H1 (cell line): ENCODE data around the gene GNAS. TPM values are rescaled to one million over a fixed set of nuclear protein-coding genes. Genes with fewer than 3 reads are reported as not detected.
A peak's percentile ranks its signal among the peaks of the same experiment; 100 is the strongest.

Experiments
- CTCF ChIA-PET: fragments of 300-600 bp; sonication (Branson Sonifier 250); formaldehyde crosslinking; loops from one replicate; lab custom pipeline; 2021; ENCODE audit not compliant: partially characterized antibody; lab: Charles Lee
- POLR2A ChIA-PET: fragments of 300-600 bp; sonication (Branson Sonifier 250); formaldehyde crosslinking; loops from one replicate; lab custom pipeline; 2021; ENCODE audit warnings: inconsistent platforms; ENCODE audit not compliant: partially characterized antibody; lab: Charles Lee
- DNase-seq, 2 experiments: peaks; one replicate each; pipeline versions ENCODE4 v3.0.0 to v3.0.0-alpha.2; 2010 to 2022; ENCODE audit warnings: low spot score in 2 of 2, low read depth in 1 of 2, mixed read lengths in 1 of 2
- FAIRE-seq: peaks from 2 replicates; lab custom pipeline; 2011; peaks lifted over from hg19 to GRCh38; lab: Jason Lieb, UNC
- H2AFZ ChIP-seq: 2 replicates; pipeline ENCODE4 v1.8.1; 2012; ENCODE audit warnings: low read length, inconsistent platforms
- H2AK5ac ChIP-seq: 2 replicates; pipeline ENCODE4 v1.6.1; 2013; ENCODE audit warnings: low read depth, low read length
- H2BK120ac ChIP-seq: replicated peaks from 2 replicates; pipeline ENCODE3; 2013; ENCODE audit warnings: low read depth, low read length, inconsistent platforms
- H2BK12ac ChIP-seq: 2 replicates; pipeline ENCODE4 v1.6.1; 2013; ENCODE audit warnings: low read depth, low read length
- H2BK15ac ChIP-seq: 2 replicates; pipeline ENCODE4 v1.6.1; 2013; ENCODE audit warnings: low read length
- H2BK20ac ChIP-seq: 2 replicates; pipeline ENCODE4 v1.6.1; 2013; ENCODE audit warnings: low read length
- H2BK5ac ChIP-seq: 2 replicates; pipeline ENCODE4 v1.6.1; 2013; ENCODE audit warnings: low read depth, low read length
- H3K14ac ChIP-seq: 2 replicates; pipeline ENCODE4 v1.6.1; 2013; ENCODE audit warnings: inconsistent platforms; ENCODE audit not compliant: insufficient read length
- H3K18ac ChIP-seq: 2 replicates; pipeline ENCODE4 v1.6.1; 2013; ENCODE audit warnings: low read length; ENCODE audit errors: extremely low read depth
- H3K23ac ChIP-seq: 2 replicates; pipeline ENCODE4 v1.6.1; 2013; ENCODE audit warnings: inconsistent platforms; ENCODE audit not compliant: insufficient read length
- H3K23me2 ChIP-seq: 2 replicates; pipeline ENCODE4 v1.6.1; 2013; ENCODE audit warnings: low read depth, low read length
- H3K27ac ChIP-seq: 2 replicates; pipeline ENCODE4 v1.6.1; 2011; ENCODE audit warnings: low read depth, low read length, inconsistent platforms
- H3K27me3 ChIP-seq, 4 experiments: replicated peaks in 1 of 4; 1 replicate in 1 of 4; 2 replicates in 3 of 4; pipeline versions ENCODE4 v1.6.1 to v1.8.1; 2011 to 2013; ENCODE audit warnings: low read length in 3 of 4, mild to moderate bottlenecking in 3 of 4, inconsistent platforms in 2 of 4, mixed read lengths in 2 of 4, moderate library complexity in 1 of 4; ENCODE audit not compliant: control insufficient read depth in 3 of 4, insufficient read depth in 3 of 4; ENCODE audit errors: extremely low read depth in 1 of 4
- H3K36me3 ChIP-seq, 4 experiments: 2 replicates each; pipeline versions ENCODE4 v1.6.1 to v1.8.1; 2011 to 2013; ENCODE audit warnings: mild to moderate bottlenecking in 4 of 4, low read length in 3 of 4, moderate library complexity in 2 of 4, control low read depth in 1 of 4, inconsistent platforms in 1 of 4; ENCODE audit not compliant: insufficient read depth in 4 of 4, control insufficient read depth in 2 of 4
- H3K4ac ChIP-seq: replicated peaks from 2 replicates; pipeline ENCODE3; 2013; ENCODE audit warnings: low read length, low read depth, mixed read lengths, inconsistent platforms; ENCODE audit not compliant: insufficient read length
- H3K4me1 ChIP-seq, 4 experiments: replicated peaks in 1 of 4; 1 replicate in 1 of 4; 2 replicates in 3 of 4; pipeline versions ENCODE4 v1.6.1 to v1.8.1; 2011 to 2013; ENCODE audit warnings: low read length in 3 of 4, inconsistent platforms in 2 of 4, mixed read lengths in 1 of 4; ENCODE audit not compliant: insufficient read depth in 4 of 4, control insufficient read depth in 3 of 4
- H3K4me2 ChIP-seq, 2 experiments: 2 replicates each; pipeline versions ENCODE4 v1.6.1 to v1.8.1; 2011 to 2013; ENCODE audit warnings: low read depth in 2 of 2, low read length in 2 of 2, control low read depth in 1 of 2, inconsistent platforms in 1 of 2, mild to moderate bottlenecking in 1 of 2; ENCODE audit not compliant: insufficient read depth in 1 of 2
- H3K4me3 ChIP-seq, 4 experiments: fragments of 200-600, 300-600 bp in 1 of 4; sonication (generic), shearing (Covaris generic), sonication (Bioruptor Twin) in 1 of 4; 2 replicates each; pipeline versions ENCODE4 v1.5.1 to v1.8.1; 2011 to 2016; ENCODE audit warnings: low read length in 4 of 4, low read depth in 3 of 4, control low read depth in 2 of 4, inconsistent platforms in 2 of 4, mild to moderate bottlenecking in 2 of 4, mixed read lengths in 1 of 4, moderate library complexity in 1 of 4; ENCODE audit not compliant: insufficient read depth in 2 of 4; ENCODE audit errors: extremely low read depth in 1 of 4
- H3K56ac ChIP-seq: replicated peaks from 2 replicates; pipeline ENCODE3; 2013; ENCODE audit warnings: low read depth, mild to moderate bottlenecking, mixed read lengths, low read length, inconsistent platforms; ENCODE audit not compliant: insufficient read length
- H3K79me1 ChIP-seq: 2 replicates; pipeline ENCODE4 v1.6.1; 2013; ENCODE audit warnings: low read depth, low read length, control low read depth
- H3K79me2 ChIP-seq, 2 experiments: 2 replicates each; pipeline versions ENCODE4 v1.6.1 to v1.8.1; 2012 to 2013; ENCODE audit warnings: low read length in 2 of 2, mild to moderate bottlenecking in 2 of 2, inconsistent platforms in 1 of 2; ENCODE audit not compliant: insufficient read depth in 2 of 2, control insufficient read depth in 1 of 2
- H3K9ac ChIP-seq, 4 experiments: replicated peaks in 1 of 4; 1 replicate in 1 of 4; 2 replicates in 3 of 4; pipeline versions ENCODE4 v1.6.1 to v1.8.1; 2011 to 2013; ENCODE audit warnings: low read depth in 3 of 4, low read length in 3 of 4, control low read depth in 2 of 4, mild to moderate bottlenecking in 2 of 4, moderate library complexity in 2 of 4, inconsistent platforms in 1 of 4; ENCODE audit errors: extremely low read depth in 1 of 4
- H3K9me3 ChIP-seq, 2 experiments: 2 replicates each; pipeline versions ENCODE4 v1.6.1 to v1.8.1; 2012 to 2013; ENCODE audit warnings: mild to moderate bottlenecking in 2 of 2, moderate library complexity in 2 of 2, control low read depth in 1 of 2, inconsistent platforms in 1 of 2, low read depth in 1 of 2, low read length in 1 of 2, mixed read lengths in 1 of 2; ENCODE audit not compliant: insufficient read depth in 2 of 2
- H4K20me1 ChIP-seq, 2 experiments: replicated peaks in 1 of 2; 2 replicates each; pipeline versions ENCODE3 to v1.8.1; 2011 to 2013; ENCODE audit warnings: inconsistent platforms in 2 of 2, low read length in 2 of 2, mild to moderate bottlenecking in 1 of 2; ENCODE audit not compliant: insufficient read depth in 2 of 2, control insufficient read depth in 1 of 2
- H4K5ac ChIP-seq: 2 replicates; pipeline ENCODE4 v1.6.1; 2013; ENCODE audit warnings: low read length, low read depth, mixed read lengths, inconsistent platforms; ENCODE audit not compliant: insufficient read length
- H4K8ac ChIP-seq: 2 replicates; pipeline ENCODE4 v1.8.0; 2013; ENCODE audit warnings: mild to moderate bottlenecking, moderate library complexity, low read length, inconsistent platforms; ENCODE audit not compliant: insufficient read depth; ENCODE audit errors: extremely low read depth
- H4K91ac ChIP-seq: replicated peaks from 2 replicates; pipeline ENCODE3; 2013; ENCODE audit warnings: low read length, mixed read lengths, inconsistent platforms; ENCODE audit not compliant: insufficient read length
- BACH1 ChIP-seq: IDR thresholded peaks from 2 replicates; pipeline ENCODE4 v1.6.1; 2012; ENCODE audit warnings: low read length, improper control_type of control experiment
- GABPA ChIP-seq: IDR thresholded peaks from 2 replicates; pipeline ENCODE4 v1.6.1; 2011; ENCODE audit warnings: mild to moderate bottlenecking, low read length, moderate library complexity, borderline replicate concordance; ENCODE audit not compliant: insufficient read depth
- PHF8 ChIP-seq: fragments of 200-600 bp; sonication (generic); conservative IDR thresholded peaks from 2 replicates; pipeline ENCODE4 v1.7.1; 2012; ENCODE audit warnings: low read depth, mild to moderate bottlenecking, inconsistent platforms, low read length, moderate library complexity
- POLR2AphosphoS5 ChIP-seq: IDR thresholded peaks from 2 replicates; pipeline ENCODE4 v1.6.1; 2011; ENCODE audit warnings: low read depth, low read length
- SIRT6 ChIP-seq: IDR thresholded peaks from one replicate; pipeline ENCODE4 v1.7.1; 2012; ENCODE audit warnings: low read length, inconsistent platforms
- SP1 ChIP-seq: IDR thresholded peaks from 2 replicates; pipeline ENCODE4 v1.6.1; 2011; ENCODE audit warnings: low read depth, low read length
- SP2 ChIP-seq: IDR thresholded peaks from 2 replicates; pipeline ENCODE4 v1.6.1; 2012; ENCODE audit warnings: mild to moderate bottlenecking, low read length, inconsistent platforms
- TBP ChIP-seq: IDR thresholded peaks from 2 replicates; pipeline ENCODE4 v1.6.1; 2011; ENCODE audit warnings: low read depth, low read length, improper control_type of control experiment
- WGBS, 2 experiments: shearing (Covaris generic) in 1 of 2; methylation state at CpG; one replicate each; pipeline versions ENCODE4 v1.1.6 to v1.1.7; 2013 to 2015; ENCODE audit warnings: low lambda C conversion rate in 2 of 2, mixed read lengths in 2 of 2, inconsistent platforms in 1 of 2, low coverage in 1 of 2, missing lambda C conversion rate in 1 of 2; ENCODE audit not compliant: insufficient replicate concordance in 2 of 2, insufficient coverage in 1 of 2, insufficient read length in 1 of 2; ENCODE audit errors: extremely low coverage in 1 of 2, missing lambda C conversion rate in 1 of 2; 5-methylcytosine and 5-hydroxymethylcytosine counted together
- polyA plus RNA-seq, 7 experiments: library from polyadenylated mRNA; depleted of rRNA in 3 of 7; stranded (reverse) in 5 of 7; unstranded in 2 of 7; fragments of >200 nt in 5 of 7; fragments of 200-250 nt in 2 of 7; gene quantifications; 1 replicate in 5 of 7; 2 replicates in 1 of 7; 4 replicates in 1 of 7; pipeline versions ENCODE4 v1.2.1 to v1.2.3, GENCODE V29; 2011 to 2013; ENCODE audit warnings: missing spikeins in 2 of 7, mixed read lengths in 2 of 7
- total RNA-seq: library from RNA; stranded (reverse); fragmentation: NEBNext Ultra II Directional; extraction: Animal tissue kit (Norgen Biotek cat#: 25700); gene quantifications from 2 replicates; pipeline ENCODE4 v1.2.1, GENCODE V29; 2021
- TF ChIP-seq, protein P1 (sequence below), 3 experiments: IDR thresholded peaks; 1 replicate in 2 of 3; 2 replicates in 1 of 3; pipeline versions ENCODE4 v1.5.1 to v1.6.1; 2011; ENCODE audit warnings: low read length in 3 of 3, mild to moderate bottlenecking in 3 of 3, inconsistent platforms in 2 of 3, low read depth in 1 of 3, moderate library complexity in 1 of 3; ENCODE audit not compliant: insufficient read depth in 1 of 3; ENCODE audit errors: control extremely low read depth in 1 of 3
- TF ChIP-seq, protein P2 (sequence below): IDR thresholded peaks from 2 replicates; pipeline ENCODE4 v1.6.1; 2012; ENCODE audit warnings: inconsistent platforms

The GNAS gene
- total and polyA plus RNA-seq, 2 of the 8 experiments (the other 6 are each of a cell fraction or from before 2014, with no cell fraction given): 989 to 1,613 TPM

DNA sequence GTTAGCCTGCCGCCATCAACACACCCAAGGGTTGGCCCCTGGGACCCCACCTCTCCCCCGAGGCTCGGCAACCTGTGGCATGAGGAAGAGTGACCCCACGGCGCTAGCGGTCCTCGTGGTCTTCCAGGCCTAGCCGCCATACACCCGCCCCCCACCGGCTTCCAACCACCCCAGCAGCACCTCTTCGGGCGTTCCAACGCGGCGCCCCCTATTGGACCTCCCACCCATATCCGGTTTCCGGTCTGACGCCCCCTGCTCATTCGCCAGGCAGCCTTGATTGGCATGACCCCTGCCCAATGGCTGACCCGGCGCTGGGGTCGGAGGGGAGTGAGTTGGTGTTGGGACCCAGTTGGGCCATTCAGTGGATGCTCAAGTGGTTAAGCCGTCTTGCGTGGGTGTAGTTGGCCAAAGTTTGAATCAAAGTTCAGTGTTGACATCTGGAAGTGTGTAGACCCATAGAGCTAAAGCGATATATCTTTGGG, 1.8 kb upstream of the GNAS start, which contains the start of gene GNAS-AS1:
Gene GNAS-AS1 (minus strand): TSS at position 210 of the 482 bp plus-strand sequence.
- DNase-seq (peak; percentile 76 to 96), FAIRE-seq (no peak)
- peak within 1 kb of the TSS; percentile 98 for H3K4me2 ChIP-seq
- H2AK5ac ChIP-seq: peak within 1 kb of the TSS; percentile 83
- H3K4me3 ChIP-seq: peak within 1 kb of the TSS; percentile 68 to 88 (median 78)
- 0 out of 2 replicates have a peak within 1 kb of the TSS, but pooled peaks have one; percentile 18 for H2BK20ac ChIP-seq
- no peaks in the 10 kb centered on the region; a peak in 1 of 4 replicates for H3K9me3 ChIP-seq
- 53% methylated on average over 15 of the region's 25 CpGs; no CpG with 5 or more reads in 1 of the 2 experiments for WGBS, 2 experiments
- peak within 1 kb of the TSS; percentile 81 to 86 (median 82) for H3K9ac ChIP-seq
- peak within 1 kb of the TSS; percentile 92 for H4K8ac ChIP-seq
- peak within 1 kb of the TSS; percentile 52 for H3K56ac ChIP-seq
- peaks cover 21% of the 10 kb centered on the region for H3K23me2 ChIP-seq
- peaks cover 0 to 22% (median 10%) of the 10 kb centered on the region in 4 experiments; a peak in 5 of 8 replicates for H3K36me3 ChIP-seq
- H3K27me3 ChIP-seq: peaks cover 16 to 47% (median 41%) of the 10 kb centered on the region in 4 experiments
- H2BK15ac ChIP-seq: peak within 1 kb of the TSS; percentile 72; the same call in 1 of the 2 replicates
- peak within 1 kb of the TSS; percentile 24 for H4K5ac ChIP-seq
- H2AFZ ChIP-seq: no peak within 1 kb of the TSS
- CTCF ChIA-PET: interaction anchor here (0.5 to 5.0 kb wide), 9 partner anchors 13 to 1231 kb away, joined by 3 to 57 read pairs (median 4); no protein-coding TSS in a partner anchor
- peaks cover 0 to 32% (median 15%) of the 10 kb centered on the region in 4 experiments; a peak in 6 of 7 replicates for H3K4me1 ChIP-seq
- POLR2A ChIA-PET: interaction anchor here (1.2 to 13.4 kb wide), 8 partner anchors 11 to 199 kb away, joined by 3 to 163 read pairs (median 8); partner anchors contain the start of gene STX16
- H2BK120ac ChIP-seq: peak within 1 kb of the TSS; percentile 48
- H4K20me1 ChIP-seq: peaks cover 4 to 17% of the 10 kb centered on the region in 2 experiments
- H3K4ac ChIP-seq: peak within 1 kb of the TSS; percentile 74
- peaks cover 4% of the 10 kb centered on the region; the same call in 1 of the 2 replicates for H3K79me1 ChIP-seq
- H2BK12ac ChIP-seq: peak within 1 kb of the TSS; percentile 93
- H3K14ac ChIP-seq: no peak within 1 kb of the TSS
- H2BK5ac ChIP-seq: peak within 1 kb of the TSS; percentile 83
- no peak within 1 kb of the TSS for H3K23ac ChIP-seq
- H4K91ac ChIP-seq: peak within 1 kb of the TSS; percentile 60
- peak within 1 kb of the TSS; percentile 82 for H3K18ac ChIP-seq
- peaks cover 40 to 62% of the 10 kb centered on the region in 2 experiments for H3K79me2 ChIP-seq
- peak within 1 kb of the TSS; percentile 87 for H3K27ac ChIP-seq
- TF ChIP-seq TBP: 0 out of 2 replicates have a peak, but pooled peaks have one; percentile 5
- peak; percentile 57; the same call in 1 of the 2 replicates for TF ChIP-seq POLR2AphosphoS5
- no peak for TF ChIP-seq BACH1
- TF ChIP-seq SP1: peak; percentile 90
- peak; percentile 66 for TF ChIP-seq PHF8
- TF ChIP-seq SIRT6: no peak
- peak; percentile 55 for TF ChIP-seq SP2
- TF ChIP-seq GABPA: peak; percentile 94
- TF ChIP-seq, protein P1, sequence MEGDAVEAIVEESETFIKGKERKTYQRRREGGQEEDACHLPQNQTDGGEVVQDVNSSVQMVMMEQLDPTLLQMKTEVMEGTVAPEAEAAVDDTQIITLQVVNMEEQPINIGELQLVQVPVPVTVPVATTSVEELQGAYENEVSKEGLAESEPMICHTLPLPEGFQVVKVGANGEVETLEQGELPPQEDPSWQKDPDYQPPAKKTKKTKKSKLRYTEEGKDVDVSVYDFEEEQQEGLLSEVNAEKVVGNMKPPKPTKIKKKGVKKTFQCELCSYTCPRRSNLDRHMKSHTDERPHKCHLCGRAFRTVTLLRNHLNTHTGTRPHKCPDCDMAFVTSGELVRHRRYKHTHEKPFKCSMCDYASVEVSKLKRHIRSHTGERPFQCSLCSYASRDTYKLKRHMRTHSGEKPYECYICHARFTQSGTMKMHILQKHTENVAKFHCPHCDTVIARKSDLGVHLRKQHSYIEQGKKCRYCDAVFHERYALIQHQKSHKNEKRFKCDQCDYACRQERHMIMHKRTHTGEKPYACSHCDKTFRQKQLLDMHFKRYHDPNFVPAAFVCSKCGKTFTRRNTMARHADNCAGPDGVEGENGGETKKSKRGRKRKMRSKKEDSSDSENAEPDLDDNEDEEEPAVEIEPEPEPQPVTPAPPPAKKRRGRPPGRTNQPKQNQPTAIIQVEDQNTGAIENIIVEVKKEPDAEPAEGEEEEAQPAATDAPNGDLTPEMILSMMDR (IDR thresholded peaks at IDR 0.05; ENCODE audit: control extremely low read depth in 1 of 3, insufficient read depth in 1 of 3, low read depth in 1 of 3, low read length in 3 of 3): peak in 2 of 3 experiments; percentile 9 to 11; a peak in 2 of 4 replicates
- TF ChIP-seq, protein P2, sequence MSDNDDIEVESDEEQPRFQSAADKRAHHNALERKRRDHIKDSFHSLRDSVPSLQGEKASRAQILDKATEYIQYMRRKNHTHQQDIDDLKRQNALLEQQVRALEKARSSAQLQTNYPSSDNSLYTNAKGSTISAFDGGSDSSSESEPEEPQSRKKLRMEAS: peak; percentile 49; the same call in 1 of the 2 replicates
